Testis (tissue), 2 donors: ENCODE data around the gene PTPMT1.
"Not testable (repeated sequence)": the region's sequence is repeated elsewhere in the genome, so short reads cannot be mapped to it uniquely, and the experiment has no call there.

Experiments
- CTCF ChIP-seq, 3 experiments: fragments of 450-650 bp in 2 of 3; fragments of 200-600 bp in 1 of 3; sonication (generic) in 1 of 3; IDR thresholded peaks; one replicate each; pipeline ENCODE4 v1.5.1; 2016 to 2019; ENCODE audit warnings: antibody characterized with exemption in 3 of 3, mild to moderate bottlenecking in 2 of 3, moderate library complexity in 1 of 3
- POLR2A ChIP-seq: fragments of 450-650 bp; IDR thresholded peaks from one replicate; pipeline ENCODE4 v1.6.1; 2017; ENCODE audit warnings: antibody characterized with exemption, mild to moderate bottlenecking, moderate library complexity

GRCh38 chr11:47564366-47564765, 1.0 kb upstream of the PTPMT1 start:
- not testable (repeated sequence) for TF ChIP-seq CTCF (IDR thresholded peaks at IDR 0.05); POLR2A
